Skeletal muscle tissue (tissue), 4 donors: ENCODE results near the gene NR5A2. TPM values are rescaled to one million over a fixed set of nuclear protein-coding genes. Genes with fewer than 3 reads are reported as not detected.
A peak's percentile ranks its signal among the peaks of the same experiment; 100 is the strongest.

Source experiments
- H3K27ac ChIP-seq: one replicate; pipeline ENCODE4 v1.7.0; 2013; ENCODE audit warnings: mild to moderate bottlenecking, low read depth, low read length, inconsistent platforms
- H3K27me3 ChIP-seq, 3 donors: one replicate each; pipeline ENCODE4 v1.7.0; 2013; ENCODE audit warnings: low read length in 3 of 3; ENCODE audit not compliant: control insufficient read depth in 3 of 3, insufficient read depth in 3 of 3
- H3K36me3 ChIP-seq, 3 donors: one replicate each; pipeline ENCODE4 v1.7.0; 2013; ENCODE audit warnings: low read length in 3 of 3; ENCODE audit not compliant: control insufficient read depth in 3 of 3, insufficient read depth in 3 of 3
- H3K4me1 ChIP-seq, 3 donors: one replicate each; pipeline ENCODE4 v1.7.0; 2013; ENCODE audit warnings: low read length in 3 of 3, mild to moderate bottlenecking in 3 of 3; ENCODE audit not compliant: control insufficient read depth in 3 of 3, insufficient read depth in 3 of 3
- H3K4me3 ChIP-seq, 3 donors: one replicate each; pipeline ENCODE4 v1.7.0; 2013; ENCODE audit warnings: low read length in 3 of 3
- H3K9ac ChIP-seq, 3 donors: one replicate each; pipeline ENCODE4 v1.7.0; 2013; ENCODE audit warnings: low read length in 3 of 3, mild to moderate bottlenecking in 3 of 3, moderate library complexity in 2 of 3, low read depth in 1 of 3
- H3K9me3 ChIP-seq, 3 donors: one replicate each; pipeline ENCODE4 v1.7.0; 2013; ENCODE audit warnings: low read length in 3 of 3; ENCODE audit not compliant: control insufficient read depth in 3 of 3
- total RNA-seq: library from RNA; depleted of rRNA; stranded (reverse); fragments of >200 nt; gene quantifications from one replicate; pipeline ENCODE4 v1.2.3, GENCODE V29; 2014
- donor health status: Osteomylitis.

The NR5A2 gene
- total RNA-seq, 1 donor from 2014 or later = 4.2 TPM

DNA sequence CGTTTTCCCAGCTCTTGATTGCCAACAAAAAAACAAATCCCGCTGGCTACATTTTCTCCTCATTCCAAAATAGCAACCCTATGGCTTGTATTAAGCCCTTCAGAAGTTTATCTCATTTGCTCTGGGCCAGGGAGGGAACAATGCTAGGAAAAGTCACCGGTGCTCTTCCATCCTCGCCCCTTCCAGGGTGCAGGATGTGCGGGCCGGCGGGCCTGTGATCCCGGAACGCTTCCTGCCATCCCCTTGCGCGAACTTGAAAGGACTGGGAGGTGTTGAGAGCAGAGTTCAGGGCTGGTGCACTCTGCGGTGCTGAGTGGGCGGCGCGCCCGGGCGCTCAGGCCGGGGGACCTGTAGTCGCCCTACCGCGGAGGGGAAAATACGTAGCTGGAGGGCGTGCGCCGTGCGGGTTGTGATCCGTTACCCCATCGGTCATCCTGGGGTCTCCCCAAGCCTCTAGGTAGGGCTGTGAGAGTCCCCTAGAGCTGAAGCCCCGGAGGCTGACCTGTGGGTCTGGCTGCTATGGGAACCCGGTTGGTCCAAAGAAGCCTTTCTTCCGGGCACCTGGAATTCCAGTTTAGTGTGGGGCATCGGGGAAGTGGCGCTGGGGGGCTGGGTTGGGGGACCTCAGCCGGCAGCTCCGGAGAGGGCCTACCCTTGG is 13.1 kb downstream of the NR5A2 start:
- no peaks in the 10 kb centered on the region for H3K36me3 ChIP-seq
- H3K4me3 ChIP-seq = peak overlapping the region; percentile 49 to 66 (median 64)
- peak overlapping the region in 1 of 3 donors; percentile 24 for H3K9ac ChIP-seq
- H3K9me3 ChIP-seq = no peaks in the 10 kb centered on the region
- H3K4me1 ChIP-seq = peaks cover 24 to 26% (median 24%) of the 10 kb centered on the region in 3 donors
- H3K27ac ChIP-seq = peak overlapping the region; percentile 61
- peaks cover 87 to 91% (median 88%) of the 10 kb centered on the region in 3 donors for H3K27me3 ChIP-seq

DNA sequence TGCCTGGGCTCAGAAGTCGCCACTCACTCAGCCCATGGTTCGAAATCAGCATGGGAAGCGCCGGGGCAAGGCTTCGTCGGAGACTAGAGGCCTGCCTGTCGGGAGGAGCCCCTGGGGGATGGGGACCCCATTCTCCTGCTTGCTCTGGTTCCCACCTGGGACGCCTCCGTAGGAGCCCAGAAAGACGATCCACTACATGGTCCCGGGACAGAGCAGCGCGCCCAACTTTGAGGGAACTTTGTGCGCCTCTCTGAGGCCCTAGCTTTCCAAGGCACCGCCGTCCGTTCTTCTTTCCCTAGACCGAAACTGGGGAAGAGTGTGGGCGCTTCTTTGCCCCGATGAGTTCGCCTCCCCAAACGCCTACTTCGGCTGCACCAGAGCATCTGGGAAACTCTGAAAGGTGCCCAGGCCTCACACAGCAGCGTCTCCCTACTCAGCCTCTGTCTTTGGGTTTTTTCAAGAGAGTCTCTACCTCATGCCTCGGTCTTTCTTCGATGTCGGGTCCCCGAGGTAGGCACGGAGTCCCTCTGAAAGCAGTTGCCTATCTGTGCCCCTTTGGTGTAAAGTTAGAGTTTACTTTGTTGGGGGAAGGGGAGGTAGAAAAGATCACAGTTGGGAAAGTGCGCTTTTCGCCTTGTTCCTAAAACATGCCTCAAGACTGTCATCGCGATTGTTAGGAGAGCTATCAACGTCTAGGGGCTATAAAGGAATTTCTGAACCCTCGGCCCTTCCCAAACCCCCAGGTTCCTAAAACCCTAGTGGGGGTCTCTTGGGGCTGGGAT is 14.0 kb downstream of the NR5A2 start:
- Histone ChIP-seq H3K9me3 (no peaks in the 10 kb centered on the region), H3K36me3 (no peaks in the 10 kb centered on the region), H3K4me1 (peaks cover 19 to 24% (median 23%) of the 10 kb centered on the region in 3 donors), H3K9ac (peak overlapping the region in 2 of 3 donors; percentile 25 to 43), H3K27me3 (peaks cover 80 to 82% (median 81%) of the 10 kb centered on the region in 3 donors), H3K27ac (peak overlapping the region; percentile 61), H3K4me3 (peak overlapping the region in 2 of 3 donors; percentile 52 to 66)

DNA sequence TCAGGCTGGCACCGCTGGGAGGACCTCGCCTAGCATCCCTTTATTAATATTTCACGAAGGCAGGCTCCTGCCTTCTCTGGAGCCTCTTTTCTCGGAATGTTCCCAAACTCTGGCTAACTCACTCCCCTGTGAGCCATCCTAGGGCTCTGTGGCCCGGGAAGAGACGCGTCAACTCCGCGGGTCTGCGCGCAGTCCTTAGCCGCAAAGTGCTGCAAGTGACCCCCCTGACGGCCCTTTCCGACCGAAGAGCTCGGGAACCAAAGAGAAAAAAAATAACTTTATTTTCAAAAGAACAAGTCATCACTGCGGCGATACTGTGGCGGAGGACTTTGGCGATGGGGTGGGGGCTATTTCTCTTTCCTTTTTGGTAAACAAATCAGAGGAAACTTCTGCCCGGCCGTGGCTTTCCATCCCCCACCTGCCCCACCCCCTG is 14.6 kb downstream of the NR5A2 start:
- peak overlapping the region in 1 of 3 donors; percentile 43 for H3K9ac ChIP-seq
- no peaks in the 10 kb centered on the region for H3K9me3 ChIP-seq
- H3K36me3 ChIP-seq = no peaks in the 10 kb centered on the region
- H3K4me3 ChIP-seq = peak overlapping the region; percentile 45 to 64 (median 59)
- H3K27me3 ChIP-seq = peaks cover 74 to 79% (median 78%) of the 10 kb centered on the region in 3 donors
- peaks cover 19 to 24% (median 23%) of the 10 kb centered on the region in 3 donors for H3K4me1 ChIP-seq
- H3K27ac ChIP-seq = peak overlapping the region; percentile 61

DNA sequence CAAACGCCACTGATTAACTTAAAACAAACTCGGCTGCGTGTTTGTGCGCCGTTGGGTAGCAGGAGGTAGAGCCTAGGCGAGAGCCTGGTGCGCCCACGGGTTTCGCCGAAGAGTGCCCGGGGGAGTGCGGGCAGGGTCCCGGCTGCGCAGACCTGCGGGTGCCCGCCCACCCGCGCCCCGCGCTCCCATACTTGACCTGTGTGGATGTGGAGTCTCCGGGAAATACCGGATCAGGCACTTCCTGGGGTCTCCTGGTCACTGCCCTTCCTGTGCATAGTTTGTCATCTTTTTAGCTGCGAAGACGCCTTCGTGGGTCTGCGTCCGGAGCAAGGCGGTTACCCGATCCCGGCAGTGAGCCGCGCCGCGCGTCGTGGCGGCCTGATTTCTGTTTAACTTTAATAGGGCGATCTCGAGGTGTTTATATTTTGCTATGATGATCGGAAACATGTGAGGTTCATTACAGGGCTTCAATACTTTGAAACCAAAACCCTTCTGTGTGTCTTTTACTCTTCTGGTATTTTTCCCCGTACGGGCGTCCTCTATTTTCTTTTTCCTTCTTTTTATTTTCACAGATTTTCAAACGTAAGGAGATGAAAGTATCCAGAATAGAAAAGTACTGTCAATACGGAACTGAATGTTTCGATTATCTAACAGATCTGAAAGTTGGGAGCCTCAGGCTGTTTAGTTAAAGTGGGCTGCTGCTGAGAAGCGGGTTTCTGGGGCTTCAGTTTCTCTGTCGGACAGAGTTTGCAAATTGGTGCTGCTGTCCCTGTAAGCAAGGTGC is 15.2 kb downstream of the NR5A2 start:
- H3K9me3 ChIP-seq = no peaks in the 10 kb centered on the region
- peaks cover 19 to 24% (median 23%) of the 10 kb centered on the region in 3 donors for H3K4me1 ChIP-seq
- H3K27ac ChIP-seq = no peak overlapping the region
- H3K9ac ChIP-seq = peak overlapping the region in 1 of 3 donors; percentile 20
- no peaks in the 10 kb centered on the region for H3K36me3 ChIP-seq
- peak overlapping the region; percentile 45 to 64 (median 59) for H3K4me3 ChIP-seq
- H3K27me3 ChIP-seq = peaks cover 68 to 76% (median 75%) of the 10 kb centered on the region in 3 donors

DNA sequence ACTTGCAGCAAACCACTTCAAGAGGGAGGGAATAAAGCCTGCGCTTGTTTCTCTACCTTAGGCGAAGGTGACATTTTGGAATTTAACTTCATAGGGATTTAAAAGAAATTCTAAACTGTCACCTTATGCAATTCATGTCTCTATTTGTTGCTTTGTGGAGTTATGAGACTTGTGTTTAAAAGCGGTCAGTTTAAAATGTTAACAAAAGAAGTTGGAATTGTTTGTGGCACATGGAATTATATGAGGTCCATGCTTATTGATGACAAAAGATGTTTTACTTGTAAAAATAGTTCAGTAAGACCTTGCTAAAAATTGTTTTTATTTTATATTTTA is 15.8 kb downstream of the NR5A2 start:
- H3K27me3 ChIP-seq = peaks cover 63 to 71% (median 70%) of the 10 kb centered on the region in 3 donors
- no peak overlapping the region for H3K27ac ChIP-seq
- no peak overlapping the region for H3K9ac ChIP-seq
- peak overlapping the region in 2 of 3 donors; percentile 45 to 64 for H3K4me3 ChIP-seq
- no peaks in the 10 kb centered on the region for H3K9me3 ChIP-seq
- H3K36me3 ChIP-seq = no peaks in the 10 kb centered on the region
- peaks cover 19 to 24% (median 23%) of the 10 kb centered on the region in 3 donors for H3K4me1 ChIP-seq

DNA sequence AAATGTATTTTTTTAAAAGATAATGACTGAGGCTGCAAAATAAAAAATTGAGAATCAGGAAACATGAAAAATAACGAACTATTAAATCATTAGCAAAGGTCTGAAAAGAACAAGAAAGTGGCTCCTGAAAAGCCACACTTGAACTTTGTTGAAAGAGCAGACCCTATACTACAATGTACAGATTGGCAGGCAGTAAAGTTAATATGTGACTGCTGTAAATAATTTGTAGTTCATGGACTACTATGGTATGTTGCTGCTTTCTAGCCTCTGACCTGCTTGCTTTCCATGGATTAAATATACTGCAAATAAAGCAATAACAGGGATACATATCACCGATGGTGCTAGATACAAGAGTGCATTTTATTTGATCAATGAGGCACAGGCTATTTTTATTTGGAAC is 18.6 kb downstream of the NR5A2 start:
- no peak overlapping the region for H3K27ac ChIP-seq
- peaks cover 37 to 44% (median 44%) of the 10 kb centered on the region in 3 donors for H3K27me3 ChIP-seq
- H3K4me3 ChIP-seq = no peak overlapping the region
- H3K9me3 ChIP-seq = no peaks in the 10 kb centered on the region
- peaks cover 4 to 9% (median 9%) of the 10 kb centered on the region in 3 donors for H3K4me1 ChIP-seq
- no peak overlapping the region for H3K9ac ChIP-seq
- no peaks in the 10 kb centered on the region for H3K36me3 ChIP-seq

DNA sequence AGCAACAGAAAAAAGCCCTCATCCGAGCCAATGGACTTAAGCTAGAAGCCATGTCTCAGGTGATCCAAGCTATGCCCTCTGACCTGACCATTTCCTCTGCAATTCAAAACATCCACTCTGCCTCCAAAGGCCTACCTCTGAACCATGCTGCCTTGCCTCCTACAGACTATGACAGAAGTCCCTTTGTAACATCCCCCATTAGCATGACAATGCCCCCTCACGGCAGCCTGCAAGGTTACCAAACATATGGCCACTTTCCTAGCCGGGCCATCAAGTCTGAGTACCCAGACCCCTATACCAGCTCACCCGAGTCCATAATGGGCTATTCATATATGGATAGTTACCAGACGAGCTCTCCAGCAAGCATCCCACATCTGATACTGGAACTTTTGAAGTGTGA is 20.7 kb downstream of the NR5A2 start:
- Histone ChIP-seq H3K27ac (no peak overlapping the region), H3K27me3 (peaks cover 16 to 23% (median 23%) of the 10 kb centered on the region in 3 donors), H3K4me3 (no peak overlapping the region), H3K9me3 (no peaks in the 10 kb centered on the region), H3K9ac (no peak overlapping the region), H3K36me3 (no peaks in the 10 kb centered on the region), H3K4me1 (peaks cover 0 to under 1% (median 0%) of the 10 kb centered on the region in 3 donors)

DNA sequence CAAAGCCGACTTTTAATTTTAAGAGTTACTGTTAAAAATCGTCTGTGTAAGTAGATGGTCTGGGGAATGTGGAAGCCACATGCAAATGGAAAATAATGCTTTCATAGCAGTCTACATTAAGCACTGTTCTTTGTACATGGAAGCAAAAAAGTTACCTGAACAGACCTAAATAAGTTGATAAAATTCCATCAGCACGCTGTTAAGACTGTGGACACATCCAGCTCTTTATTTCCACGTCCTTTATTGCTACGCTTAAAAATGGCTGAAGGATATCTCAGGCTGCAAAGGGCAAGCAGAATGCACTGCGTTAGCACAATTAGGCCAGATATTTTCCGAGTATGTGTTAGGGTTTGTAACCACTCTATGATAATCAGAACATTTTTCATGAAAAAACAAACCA is 22.3 kb downstream of the NR5A2 start:
- Histone ChIP-seq H3K27me3 (peaks cover 7 to 13% (median 11%) of the 10 kb centered on the region in 3 donors), H3K27ac (no peak overlapping the region), H3K4me1 (no peaks in the 10 kb centered on the region), H3K4me3 (no peak overlapping the region), H3K9ac (no peak overlapping the region), H3K36me3 (no peaks in the 10 kb centered on the region), H3K9me3 (no peaks in the 10 kb centered on the region)

DNA sequence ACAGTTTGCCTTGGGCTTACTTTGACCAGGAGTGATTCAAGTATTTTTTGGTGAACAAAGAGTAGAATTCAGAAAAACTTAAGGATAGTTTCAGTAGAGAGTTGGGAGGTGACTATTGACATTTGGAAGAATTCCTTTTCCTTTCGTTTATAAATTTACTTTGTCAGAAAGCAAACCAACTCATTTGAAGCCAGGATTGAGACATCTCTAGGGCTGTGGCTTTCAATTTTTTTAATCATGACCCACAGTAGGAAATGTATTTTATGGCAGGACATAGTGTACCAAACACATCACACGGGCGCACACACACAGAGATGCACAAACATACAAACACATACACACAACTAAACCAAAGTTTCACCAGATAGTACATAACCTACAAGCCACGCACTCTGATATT is 24.1 kb downstream of the NR5A2 start:
- Histone ChIP-seq H3K9ac (no peak overlapping the region), H3K9me3 (no peaks in the 10 kb centered on the region), H3K27me3 (peaks cover 3 to 5% (median 5%) of the 10 kb centered on the region in 3 donors), H3K4me3 (no peak overlapping the region), H3K27ac (no peak overlapping the region), H3K36me3 (no peaks in the 10 kb centered on the region), H3K4me1 (no peaks in the 10 kb centered on the region)
